Naive thymus-derived CD4-positive, alpha-beta T cell (primary cell): Measurements from ENCODE around the gene FH. TPM values are rescaled to one million over a fixed set of nuclear protein-coding genes. Genes with fewer than 3 reads are reported as not detected.

Experiments used
- ATAC-seq: fragments of 150-1000 bp; cut with Tn5 transposase; 2 replicates; pipeline ENCODE4 v1.10.0; 2021; ENCODE audit warnings: mild to moderate bottlenecking, moderate library complexity
- CTCF ChIA-PET: fragments of 350-600 bp; sonication (Branson Sonifier 250); formaldehyde crosslinking; loops from one replicate; lab custom pipeline; 2021; ENCODE audit warnings: antibody characterized with exemption; lab: Charles Lee
- POLR2A ChIA-PET: fragments of 350-600 bp; sonication (Branson Sonifier 250); formaldehyde crosslinking; loops from one replicate; lab custom pipeline; 2021; ENCODE audit warnings: antibody characterized with exemption, inconsistent platforms; lab: Charles Lee
- DNase-seq, 9 donors: peaks; one replicate each; pipeline versions ENCODE4 v3.0.0 to v3.0.0-alpha.2; 2020 to 2022; ENCODE audit warnings: mixed read lengths in 1 of 9
- H3K27ac ChIP-seq: one replicate; pipeline ENCODE4 v1.7.0; 2013; ENCODE audit warnings: mild to moderate bottlenecking, low read depth, low read length, moderate library complexity
- H3K27me3 ChIP-seq, 2 donors: one replicate each; pipeline ENCODE4 v1.7.0; 2013; ENCODE audit warnings: low read length in 2 of 2, mild to moderate bottlenecking in 2 of 2, moderate library complexity in 2 of 2; ENCODE audit not compliant: control insufficient read depth in 2 of 2, insufficient read depth in 2 of 2
- H3K36me3 ChIP-seq, 3 experiments: 1 replicate in 2 of 3; 2 replicates in 1 of 3; pipeline ENCODE4 v1.7.0; 2013; ENCODE audit warnings: low read length in 3 of 3, mild to moderate bottlenecking in 3 of 3, moderate library complexity in 1 of 3; ENCODE audit not compliant: insufficient read depth in 3 of 3, control insufficient read depth in 2 of 3
- H3K4me1 ChIP-seq, 2 donors: one replicate each; pipeline ENCODE4 v1.7.0; 2013; ENCODE audit warnings: low read length in 2 of 2, mild to moderate bottlenecking in 2 of 2, moderate library complexity in 1 of 2; ENCODE audit not compliant: control insufficient read depth in 2 of 2, insufficient read depth in 2 of 2
- H3K4me3 ChIP-seq: 2 replicates; pipeline ENCODE4 v1.7.0; 2013; ENCODE audit warnings: mild to moderate bottlenecking, low read length
- H3K9me3 ChIP-seq, 3 experiments: 1 replicate in 2 of 3; 2 replicates in 1 of 3; pipeline ENCODE4 v1.7.0; 2013; ENCODE audit warnings: low read length in 3 of 3; ENCODE audit not compliant: control insufficient read depth in 2 of 3
- H3K27ac Mint-ChIP-seq, 9 donors: one replicate each; pipeline ENCODE4 v1.8.0; 2020 to 2022; ENCODE audit warnings: mixed read lengths in 9 of 9, mild to moderate bottlenecking in 8 of 9, moderate library complexity in 5 of 9, inconsistent platforms in 2 of 9
- H3K27me3 Mint-ChIP-seq, 5 donors: one replicate each; pipeline ENCODE4 v1.8.0; 2021 to 2022; ENCODE audit warnings: mixed read lengths in 5 of 5, mild to moderate bottlenecking in 1 of 5
- H3K36me3 Mint-ChIP-seq, 5 donors: one replicate each; pipeline ENCODE4 v1.8.0; 2020 to 2022; ENCODE audit warnings: mixed read lengths in 5 of 5, mild to moderate bottlenecking in 3 of 5, inconsistent platforms in 1 of 5
- H3K4me1 Mint-ChIP-seq, 7 donors: one replicate each; pipeline ENCODE4 v1.8.0; 2020 to 2022; ENCODE audit warnings: mixed read lengths in 7 of 7, mild to moderate bottlenecking in 3 of 7, inconsistent platforms in 1 of 7
- H3K4me3 Mint-ChIP-seq, 10 donors: one replicate each; pipeline ENCODE4 v1.8.0; 2020 to 2022; ENCODE audit warnings: mild to moderate bottlenecking in 10 of 10, mixed read lengths in 10 of 10, moderate library complexity in 6 of 10, inconsistent platforms in 2 of 10
- H3K9me3 Mint-ChIP-seq, 11 donors: one replicate each; pipeline ENCODE4 v1.8.0; 2020 to 2022; ENCODE audit warnings: mixed read lengths in 11 of 11, mild to moderate bottlenecking in 4 of 11, inconsistent platforms in 1 of 11, moderate library complexity in 1 of 11
- intact Hi-C, 2 donors: fragments of 100-400 bp; cut with micrococcal nuclease; formaldehyde crosslinking; loops; one replicate each; pipeline ENCODE4 v1.15.1; 2023
- polyA plus RNA-seq, 2 donors: library from polyadenylated mRNA; unstranded; fragments of 300-500 nt; fragmentation: Illumina TruSeq; gene quantifications; one replicate each; pipeline ENCODE4 v1.2.3, GENCODE V29; 2021
- total RNA-seq, 6 experiments: library from RNA in 5 of 6; stranded (reverse) in 5 of 6; gene quantifications; 1 replicate in 5 of 6; 2 replicates in 1 of 6; pipeline ENCODE4 v1.2.3 and lab custom pipeline; 2021 to 2026

Gene FH
- total and polyA plus RNA-seq, 7 experiments from 2014 or later, result 17.3 to 57.9 (median 25.8) TPM

DNA sequence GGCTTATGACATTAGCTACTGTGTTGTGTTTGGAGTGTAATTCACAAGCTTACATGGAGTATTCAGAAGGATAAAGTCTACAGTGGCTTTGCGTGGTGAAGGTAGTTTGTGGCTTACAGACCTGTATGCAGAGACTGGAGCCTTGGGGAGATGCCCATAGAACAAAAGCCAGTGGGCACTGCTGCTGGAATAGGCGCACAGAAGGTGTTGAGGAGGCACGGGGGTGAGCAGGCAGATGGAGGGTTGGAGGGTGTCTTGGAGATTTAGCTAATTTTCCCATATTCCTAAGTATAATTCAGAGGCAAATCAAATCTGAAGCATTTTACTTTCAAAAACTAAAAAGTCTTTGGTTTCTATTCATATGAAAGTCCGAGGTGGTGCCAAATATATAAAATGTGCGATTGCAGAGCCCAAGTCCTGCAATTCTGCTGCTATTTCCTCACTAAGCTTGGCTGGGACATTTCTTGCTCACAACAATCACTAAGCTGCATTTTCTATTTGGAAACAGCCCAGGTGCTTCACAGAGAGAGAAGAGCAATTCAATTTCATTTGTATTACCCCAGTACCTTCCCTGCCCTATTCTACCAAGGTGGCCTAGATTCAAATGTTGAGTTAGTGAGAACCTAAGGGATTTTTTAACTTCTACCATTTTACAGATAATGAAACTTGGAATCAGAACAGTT lies 48.5 kb downstream of the FH start:
- H3K9me3 ChIP-seq, result no peaks in the 10 kb centered on the region
- no peaks in the 10 kb centered on the region for H3K27me3 ChIP-seq
- Mint-ChIP-seq H3K27me3 (peaks cover 2 to 20% (median 18%) of the 10 kb centered on the region in 5 donors), H3K4me3 (no peak overlapping the region), H3K27ac (no peak overlapping the region), H3K9me3 (peaks cover 0 to 3% (median 0%) of the 10 kb centered on the region in 11 donors), H3K4me1 (no peaks in the 10 kb centered on the region), H3K36me3 (no peaks in the 10 kb centered on the region)
- ATAC-seq, result no peak
- intact Hi-C loops, result no loop called here
- CTCF ChIA-PET, result no interaction called here
- H3K4me3 ChIP-seq, result no peak overlapping the region
- POLR2A ChIA-PET, result no interaction called here
- DNase-seq, result no peak
- H3K36me3 ChIP-seq, result no peaks in the 10 kb centered on the region
- no peak overlapping the region for H3K27ac ChIP-seq
- no peaks in the 10 kb centered on the region for H3K4me1 ChIP-seq

DNA sequence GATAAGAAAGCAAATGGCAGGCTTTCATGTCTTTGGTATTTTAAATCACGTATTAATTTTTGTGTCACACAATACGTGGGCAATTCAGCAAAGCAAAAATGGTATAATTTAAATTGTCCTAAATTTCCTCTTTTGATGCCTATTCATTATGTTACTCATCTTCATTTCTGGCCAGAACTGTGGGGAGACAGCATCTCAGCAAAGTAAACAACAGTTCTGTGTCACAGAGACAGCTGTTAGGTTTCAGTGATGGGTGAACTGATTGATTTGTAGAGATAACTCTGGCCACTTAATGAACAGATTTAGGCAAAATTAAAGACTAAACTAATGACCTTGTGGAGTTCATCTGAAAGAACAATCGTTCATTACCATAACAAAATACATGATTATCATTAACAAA lies 49.2 kb downstream of the FH start:
- intact Hi-C loops, result no loop called here
- H3K4me3 ChIP-seq, result no peak overlapping the region
- H3K27ac ChIP-seq, result no peak overlapping the region
- Mint-ChIP-seq H3K9me3 (peaks cover 0 to 3% (median 0%) of the 10 kb centered on the region in 11 donors), H3K36me3 (no peaks in the 10 kb centered on the region), H3K27me3 (peaks cover 2 to 20% (median 18%) of the 10 kb centered on the region in 5 donors), H3K4me3 (no peak overlapping the region), H3K27ac (no peak overlapping the region), H3K4me1 (no peaks in the 10 kb centered on the region)
- ChIA-PET CTCF (no interaction called here), POLR2A (no interaction called here)
- H3K36me3 ChIP-seq, result no peaks in the 10 kb centered on the region
- no peaks in the 10 kb centered on the region for H3K27me3 ChIP-seq
- ATAC-seq (no peak), DNase-seq (no peak)
- H3K9me3 ChIP-seq, result no peaks in the 10 kb centered on the region
- H3K4me1 ChIP-seq, result no peaks in the 10 kb centered on the region

DNA sequence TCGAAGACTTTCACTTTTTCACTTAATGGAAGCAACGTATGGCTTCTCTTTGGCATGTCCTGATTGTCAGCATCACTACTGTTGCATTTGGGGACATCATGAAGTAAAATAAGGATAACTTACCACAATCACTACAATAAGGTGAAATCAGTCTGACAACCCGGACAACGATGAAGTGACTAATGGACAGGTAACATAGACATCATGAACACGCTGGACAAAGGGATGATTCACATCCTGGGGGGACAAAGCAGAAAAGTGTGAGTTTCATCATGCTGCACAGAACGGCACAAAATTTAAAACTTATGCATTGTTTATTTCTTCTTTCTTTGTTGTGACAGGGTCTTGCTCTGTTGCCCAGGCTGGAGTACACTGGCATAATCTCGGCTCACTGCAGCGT lies 53.9 kb downstream of the FH start:
- intact Hi-C loops, result no loop called here
- CTCF ChIA-PET, result no interaction called here

DNA sequence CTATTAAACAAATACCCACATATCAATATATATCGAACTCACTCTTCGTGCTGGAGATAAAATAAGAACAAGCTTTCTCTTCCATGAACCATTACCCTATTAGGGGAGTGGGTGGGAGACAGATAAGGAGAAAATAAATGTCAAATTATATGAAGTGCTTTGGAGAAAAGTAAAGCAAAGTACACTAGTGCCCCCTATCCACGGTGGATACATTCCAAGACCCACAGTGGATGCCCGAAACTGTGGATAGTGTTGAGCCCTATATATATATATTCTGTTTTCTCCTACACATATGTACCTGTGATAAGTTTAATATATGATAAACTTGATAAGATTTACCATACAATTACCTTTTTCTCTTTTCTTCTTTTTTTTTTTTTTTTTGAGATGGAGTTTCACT lies 54.6 kb downstream of the FH start:
- CTCF ChIA-PET, result no interaction called here
- Mint-ChIP-seq H3K4me1 (no peaks in the 10 kb centered on the region), H3K4me3 (no peak overlapping the region), H3K27ac (no peak overlapping the region), H3K36me3 (no peaks in the 10 kb centered on the region), H3K27me3 (peaks cover 0 to 12% (median 7%) of the 10 kb centered on the region in 5 donors), H3K9me3 (peaks cover 0 to 4% (median 0%) of the 10 kb centered on the region in 11 donors)
- ATAC-seq, result no peak
- intact Hi-C loops, result no loop called here
- no peaks in the 10 kb centered on the region for H3K27me3 ChIP-seq
- H3K27ac ChIP-seq, result no peak overlapping the region
- no peak overlapping the region for H3K4me3 ChIP-seq
- H3K4me1 ChIP-seq, result no peaks in the 10 kb centered on the region
- POLR2A ChIA-PET, result no interaction called here
- no peak for DNase-seq
- H3K9me3 ChIP-seq, result no peaks in the 10 kb centered on the region
- H3K36me3 ChIP-seq, result no peaks in the 10 kb centered on the region

More for the DNA sequence above, 53.9 kb downstream of the FH start:
- no peaks in the 10 kb centered on the region for H3K9me3 ChIP-seq
- H3K4me1 Mint-ChIP-seq, result no peaks in the 10 kb centered on the region
- H3K9me3 Mint-ChIP-seq, result peaks cover 0 to 4% (median 0%) of the 10 kb centered on the region in 11 donors
- H3K4me3 ChIP-seq, result no peak overlapping the region
- no peaks in the 10 kb centered on the region for H3K4me1 ChIP-seq
- H3K27me3 Mint-ChIP-seq, result peaks cover 2 to 11% (median 8%) of the 10 kb centered on the region in 5 donors
- no peaks in the 10 kb centered on the region for H3K36me3 ChIP-seq
- H3K27ac Mint-ChIP-seq, result no peak overlapping the region
- no peaks in the 10 kb centered on the region for H3K36me3 Mint-ChIP-seq
- no peak overlapping the region for H3K27ac ChIP-seq
- DNase-seq, result no peak
- no peak overlapping the region for H3K4me3 Mint-ChIP-seq
- no peaks in the 10 kb centered on the region for H3K27me3 ChIP-seq
- no peak for ATAC-seq
- POLR2A ChIA-PET, result no interaction called here

DNA sequence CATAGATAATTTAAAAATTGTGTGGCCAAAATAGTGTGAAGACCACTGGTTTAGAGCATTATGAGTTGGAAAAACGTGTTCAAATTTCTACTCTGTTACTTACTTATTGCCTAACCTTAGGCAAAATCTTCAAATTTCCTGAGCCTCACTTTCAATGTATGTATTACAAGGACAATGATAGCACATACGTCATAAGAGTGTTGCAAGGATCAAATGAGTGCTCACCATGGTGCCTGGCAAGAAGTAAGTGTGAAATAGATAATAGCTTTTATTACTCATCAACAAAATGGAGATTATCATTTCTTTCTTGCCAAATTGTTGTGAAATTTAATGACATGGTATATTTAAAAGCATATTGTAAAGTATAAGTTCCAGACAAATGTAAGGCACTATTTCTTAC lies 57.2 kb downstream of the FH start:
- peaks cover 0 to 8% (median 4%) of the 10 kb centered on the region in 5 donors for H3K27me3 Mint-ChIP-seq
- Histone ChIP-seq H3K4me3 (no peak overlapping the region), H3K9me3 (no peaks in the 10 kb centered on the region), H3K4me1 (no peaks in the 10 kb centered on the region), H3K27me3 (no peaks in the 10 kb centered on the region), H3K36me3 (no peaks in the 10 kb centered on the region), H3K27ac (no peak overlapping the region)
- no peak overlapping the region for H3K4me3 Mint-ChIP-seq
- H3K27ac Mint-ChIP-seq, result no peak overlapping the region
- intact Hi-C loops, result no loop called here
- ATAC-seq (no peak), DNase-seq (no peak)
- POLR2A ChIA-PET, result no interaction called here
- CTCF ChIA-PET, result no interaction called here
- peaks cover 0 to 4% (median 0%) of the 10 kb centered on the region in 11 donors for H3K9me3 Mint-ChIP-seq
- H3K36me3 Mint-ChIP-seq, result no peaks in the 10 kb centered on the region
- no peaks in the 10 kb centered on the region for H3K4me1 Mint-ChIP-seq

DNA sequence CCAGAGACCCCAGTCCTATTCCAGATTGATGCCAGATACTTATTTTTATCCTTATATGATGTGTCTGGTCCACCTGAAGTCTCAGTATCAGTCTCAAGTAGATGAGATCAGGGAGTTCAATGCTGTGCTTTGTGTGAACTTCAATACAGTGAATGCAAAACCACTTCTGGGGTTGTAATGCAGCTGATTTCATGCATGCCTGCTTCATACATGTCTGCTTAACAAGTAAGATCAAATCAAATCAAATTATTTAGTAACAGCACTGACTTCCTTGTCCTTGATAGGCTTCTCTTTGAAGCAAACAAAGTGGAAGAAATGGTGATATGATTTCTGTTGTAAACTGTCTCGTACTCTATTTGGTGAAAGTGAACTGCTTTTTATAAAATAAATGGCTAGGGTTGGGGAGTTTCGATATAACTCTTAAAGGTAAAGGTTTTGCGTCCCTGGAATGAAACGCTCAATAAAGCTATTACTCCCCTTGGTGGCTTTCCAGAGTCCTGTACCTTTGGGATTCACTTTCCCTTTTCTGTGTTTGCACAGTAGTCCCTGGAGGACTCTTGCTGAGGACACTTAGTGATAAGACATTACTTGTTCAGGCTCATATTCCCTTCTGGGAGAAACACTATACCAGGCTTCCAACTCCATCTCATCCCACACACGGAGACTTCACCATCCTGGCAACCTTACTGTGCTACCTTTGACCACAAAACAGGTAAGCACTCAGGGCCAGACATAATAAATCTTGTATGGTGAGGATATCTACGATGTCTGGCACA lies 59.3 kb downstream of the FH start:
- Histone ChIP-seq H3K4me1 (no peaks in the 10 kb centered on the region), H3K27ac (no peak overlapping the region), H3K36me3 (no peaks in the 10 kb centered on the region), H3K9me3 (no peaks in the 10 kb centered on the region), H3K27me3 (no peaks in the 10 kb centered on the region), H3K4me3 (no peak overlapping the region)
- Mint-ChIP-seq H3K36me3 (no peaks in the 10 kb centered on the region), H3K27ac (no peak overlapping the region), H3K27me3 (peaks cover 0 to 12% (median 4%) of the 10 kb centered on the region in 5 donors), H3K9me3 (peaks cover 0 to 3% (median 0%) of the 10 kb centered on the region in 11 donors), H3K4me3 (no peak overlapping the region), H3K4me1 (no peaks in the 10 kb centered on the region)
- ATAC-seq, result no peak
- intact Hi-C loops, result no loop called here
- CTCF ChIA-PET, result no interaction called here
- POLR2A ChIA-PET, result no interaction called here
- DNase-seq, result no peak
